Panc1 (cell line): Measurements from ENCODE around the gene GNB2.

Source experiments
- POLR2AphosphoS5 ChIP-seq: IDR thresholded peaks from 2 replicates; pipeline ENCODE4 v1.6.1; 2012; ENCODE audit warnings: mild to moderate bottlenecking, low read depth, low read length, moderate library complexity
- SIN3A ChIP-seq: IDR thresholded peaks from 2 replicates; pipeline ENCODE4 v1.6.1; 2012; ENCODE audit warnings: low read depth, mild to moderate bottlenecking, low read length, moderate library complexity, borderline replicate concordance; ENCODE audit not compliant: insufficient read depth
- TF ChIP-seq, protein P1 (sequence below): fragments of 450-650 bp; IDR thresholded peaks from 2 replicates; pipeline ENCODE4 v1.5.1; 2017; ENCODE audit warnings: mild to moderate bottlenecking
- TF ChIP-seq, protein P2 (sequence below), 2 experiments: IDR thresholded peaks; 2 replicates each; pipeline ENCODE4 v1.6.1; 2011 to 2012; ENCODE audit warnings: low read depth in 2 of 2, control low read depth in 1 of 2, low read length in 1 of 2, mild to moderate bottlenecking in 1 of 2, moderate library complexity in 1 of 2; ENCODE audit not compliant: insufficient read depth in 1 of 2

- TF ChIP-seq, protein P1, sequence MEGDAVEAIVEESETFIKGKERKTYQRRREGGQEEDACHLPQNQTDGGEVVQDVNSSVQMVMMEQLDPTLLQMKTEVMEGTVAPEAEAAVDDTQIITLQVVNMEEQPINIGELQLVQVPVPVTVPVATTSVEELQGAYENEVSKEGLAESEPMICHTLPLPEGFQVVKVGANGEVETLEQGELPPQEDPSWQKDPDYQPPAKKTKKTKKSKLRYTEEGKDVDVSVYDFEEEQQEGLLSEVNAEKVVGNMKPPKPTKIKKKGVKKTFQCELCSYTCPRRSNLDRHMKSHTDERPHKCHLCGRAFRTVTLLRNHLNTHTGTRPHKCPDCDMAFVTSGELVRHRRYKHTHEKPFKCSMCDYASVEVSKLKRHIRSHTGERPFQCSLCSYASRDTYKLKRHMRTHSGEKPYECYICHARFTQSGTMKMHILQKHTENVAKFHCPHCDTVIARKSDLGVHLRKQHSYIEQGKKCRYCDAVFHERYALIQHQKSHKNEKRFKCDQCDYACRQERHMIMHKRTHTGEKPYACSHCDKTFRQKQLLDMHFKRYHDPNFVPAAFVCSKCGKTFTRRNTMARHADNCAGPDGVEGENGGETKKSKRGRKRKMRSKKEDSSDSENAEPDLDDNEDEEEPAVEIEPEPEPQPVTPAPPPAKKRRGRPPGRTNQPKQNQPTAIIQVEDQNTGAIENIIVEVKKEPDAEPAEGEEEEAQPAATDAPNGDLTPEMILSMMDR = no peak
- TF ChIP-seq POLR2AphosphoS5 (no peak), SIN3A (no peak)
- TF ChIP-seq, protein P2, sequence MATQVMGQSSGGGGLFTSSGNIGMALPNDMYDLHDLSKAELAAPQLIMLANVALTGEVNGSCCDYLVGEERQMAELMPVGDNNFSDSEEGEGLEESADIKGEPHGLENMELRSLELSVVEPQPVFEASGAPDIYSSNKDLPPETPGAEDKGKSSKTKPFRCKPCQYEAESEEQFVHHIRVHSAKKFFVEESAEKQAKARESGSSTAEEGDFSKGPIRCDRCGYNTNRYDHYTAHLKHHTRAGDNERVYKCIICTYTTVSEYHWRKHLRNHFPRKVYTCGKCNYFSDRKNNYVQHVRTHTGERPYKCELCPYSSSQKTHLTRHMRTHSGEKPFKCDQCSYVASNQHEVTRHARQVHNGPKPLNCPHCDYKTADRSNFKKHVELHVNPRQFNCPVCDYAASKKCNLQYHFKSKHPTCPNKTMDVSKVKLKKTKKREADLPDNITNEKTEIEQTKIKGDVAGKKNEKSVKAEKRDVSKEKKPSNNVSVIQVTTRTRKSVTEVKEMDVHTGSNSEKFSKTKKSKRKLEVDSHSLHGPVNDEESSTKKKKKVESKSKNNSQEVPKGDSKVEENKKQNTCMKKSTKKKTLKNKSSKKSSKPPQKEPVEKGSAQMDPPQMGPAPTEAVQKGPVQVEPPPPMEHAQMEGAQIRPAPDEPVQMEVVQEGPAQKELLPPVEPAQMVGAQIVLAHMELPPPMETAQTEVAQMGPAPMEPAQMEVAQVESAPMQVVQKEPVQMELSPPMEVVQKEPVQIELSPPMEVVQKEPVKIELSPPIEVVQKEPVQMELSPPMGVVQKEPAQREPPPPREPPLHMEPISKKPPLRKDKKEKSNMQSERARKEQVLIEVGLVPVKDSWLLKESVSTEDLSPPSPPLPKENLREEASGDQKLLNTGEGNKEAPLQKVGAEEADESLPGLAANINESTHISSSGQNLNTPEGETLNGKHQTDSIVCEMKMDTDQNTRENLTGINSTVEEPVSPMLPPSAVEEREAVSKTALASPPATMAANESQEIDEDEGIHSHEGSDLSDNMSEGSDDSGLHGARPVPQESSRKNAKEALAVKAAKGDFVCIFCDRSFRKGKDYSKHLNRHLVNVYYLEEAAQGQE (IDR thresholded peaks at IDR 0.05; ENCODE audit: insufficient read depth in 1 of 2, low read depth in 2 of 2, low read length in 1 of 2) = no peak
Measured at GRCh38 chr7:100627238-100627549, 46.3 kb upstream of the GNB2 start.
